ENCODE data around the gene CLEC14A.

Gene CLEC14A

GRCh38 chr14:38226366-38226765 lies 29.5 kb downstream of the CLEC14A start:
- TF ChIP-seq MYC (IDR thresholded peaks at IDR 0.05; ENCODE audit: low read depth, low read length) (no peak), POLR2A (IDR thresholded peaks at IDR 0.05; ENCODE audit: extremely low read depth, insufficient read length) (no peak), CTCF (IDR thresholded peaks at IDR 0.05; ENCODE audit: low read depth, low read length) (no peak), MAX (IDR thresholded peaks at IDR 0.05; ENCODE audit: low read depth, low read length) (no peak)
- no peak overlapping the region for H3K4me3 ChIP-seq (ENCODE audit: low read depth, low read length)
- DNase-seq (ENCODE audit: low read depth) = no peak

GRCh38 chr14:38225946-38226345 lies 29.9 kb downstream of the CLEC14A start:
- H3K4me3 ChIP-seq (ENCODE audit: low read depth, low read length) = no peak overlapping the region
- TF ChIP-seq CTCF (IDR thresholded peaks at IDR 0.05; ENCODE audit: low read depth, low read length) (no peak), MAX (IDR thresholded peaks at IDR 0.05; ENCODE audit: low read depth, low read length) (no peak), POLR2A (IDR thresholded peaks at IDR 0.05; ENCODE audit: extremely low read depth, insufficient read length) (no peak), MYC (IDR thresholded peaks at IDR 0.05; ENCODE audit: low read depth, low read length) (no peak)
- no peak for DNase-seq (ENCODE audit: low read depth)

GRCh38 chr14:38224338-38224737 lies 31.6 kb downstream of the CLEC14A start:
- TF ChIP-seq CTCF (IDR thresholded peaks at IDR 0.05; ENCODE audit: low read depth, low read length) = no peak
- TF ChIP-seq MYC (IDR thresholded peaks at IDR 0.05; ENCODE audit: low read depth, low read length) = no peak
- TF ChIP-seq POLR2A (IDR thresholded peaks at IDR 0.05; ENCODE audit: extremely low read depth, insufficient read length) = no peak
- TF ChIP-seq MAX (IDR thresholded peaks at IDR 0.05; ENCODE audit: low read depth, low read length) = no peak
- H3K4me3 ChIP-seq (ENCODE audit: low read depth, low read length) = no peak overlapping the region
- DNase-seq (ENCODE audit: low read depth) = no peak

- TF ChIP-seq MAX (IDR thresholded peaks at IDR 0.05; ENCODE audit: low read depth, low read length) (no peak), CTCF (IDR thresholded peaks at IDR 0.05; ENCODE audit: low read depth, low read length) (no peak), POLR2A (IDR thresholded peaks at IDR 0.05; ENCODE audit: extremely low read depth, insufficient read length) (no peak), MYC (IDR thresholded peaks at IDR 0.05; ENCODE audit: low read depth, low read length) (no peak)
- DNase-seq (ENCODE audit: low read depth) = no peak
- H3K4me3 ChIP-seq (ENCODE audit: low read depth, low read length) = no peak overlapping the region
These were observed 34.8 kb downstream of the CLEC14A start for GRCh38 chr14:38221077-38221476.

- DNase-seq (ENCODE audit: low read depth) = no peak
- H3K4me3 ChIP-seq (ENCODE audit: low read depth, low read length) = no peak overlapping the region
- TF ChIP-seq MAX (IDR thresholded peaks at IDR 0.05; ENCODE audit: low read depth, low read length) = no peak
- no peak for TF ChIP-seq CTCF (IDR thresholded peaks at IDR 0.05; ENCODE audit: low read depth, low read length)
- TF ChIP-seq MYC (IDR thresholded peaks at IDR 0.05; ENCODE audit: low read depth, low read length) = no peak
- no peak for TF ChIP-seq POLR2A (IDR thresholded peaks at IDR 0.05; ENCODE audit: extremely low read depth, insufficient read length)
These were observed 38.3 kb downstream of the CLEC14A start for GRCh38 chr14:38217553-38217952.

- no peak for TF ChIP-seq POLR2A (IDR thresholded peaks at IDR 0.05; ENCODE audit: extremely low read depth, insufficient read length)
- no peak for TF ChIP-seq CTCF (IDR thresholded peaks at IDR 0.05; ENCODE audit: low read depth, low read length)
- no peak for TF ChIP-seq MYC (IDR thresholded peaks at IDR 0.05; ENCODE audit: low read depth, low read length)
- TF ChIP-seq MAX (IDR thresholded peaks at IDR 0.05; ENCODE audit: low read depth, low read length) = no peak
- no peak for DNase-seq (ENCODE audit: low read depth)
- no peak overlapping the region for H3K4me3 ChIP-seq (ENCODE audit: low read depth, low read length)
These were observed 42.9 kb downstream of the CLEC14A start for GRCh38 chr14:38213001-38213400.
